HG03460 (cell line): ENCODE measurements around the gene TP53I13.

Source experiments
- ATAC-seq: cut with Tn5 transposase; IDR thresholded peaks from one replicate; pipeline ENCODE4 v1.9.1; 2021; ENCODE audit not compliant: unreplicated experiment

The TP53I13 gene

DNA sequence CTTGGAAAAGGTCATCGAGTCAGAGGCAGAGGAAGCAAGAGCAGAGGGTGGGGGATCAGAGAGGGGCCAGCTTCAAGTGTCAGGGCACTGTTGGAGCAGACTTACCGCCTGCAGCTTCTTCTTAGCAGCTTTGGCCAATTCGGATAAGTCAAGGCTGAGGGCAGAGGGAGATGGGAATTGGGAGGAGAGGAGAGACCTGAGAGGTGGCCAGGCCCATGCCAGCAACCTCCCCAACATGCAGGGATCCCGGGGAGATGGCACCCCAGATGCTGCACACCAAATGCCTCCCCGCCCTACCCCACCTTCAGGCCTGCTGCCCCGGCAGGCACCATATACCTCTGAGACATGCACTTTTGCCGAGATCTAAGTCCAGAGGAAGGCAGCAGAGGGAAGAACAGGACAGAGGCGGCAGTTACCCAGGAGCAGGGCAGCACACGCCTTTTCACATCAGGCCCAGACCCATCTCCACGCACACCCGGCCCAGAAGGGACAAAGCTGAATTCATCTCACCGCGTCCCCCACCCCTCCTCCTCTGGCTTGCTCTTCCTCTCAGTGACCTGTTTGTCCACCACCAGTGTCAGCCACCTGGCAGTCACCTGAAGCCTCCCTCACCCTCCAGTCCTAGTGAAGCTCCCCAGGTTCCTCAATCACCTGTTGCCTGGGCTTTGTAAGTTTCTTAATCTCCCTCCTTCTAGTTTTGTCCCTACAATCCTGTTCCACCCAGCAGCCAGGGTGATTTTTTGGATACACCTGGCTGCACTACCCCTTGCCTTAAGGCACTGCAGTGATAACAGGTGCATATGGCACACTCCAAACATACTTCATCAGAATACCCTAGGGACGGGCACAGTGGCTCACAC lies 10.4 kb downstream of the TP53I13 start:
- ATAC-seq, result no peak

DNA sequence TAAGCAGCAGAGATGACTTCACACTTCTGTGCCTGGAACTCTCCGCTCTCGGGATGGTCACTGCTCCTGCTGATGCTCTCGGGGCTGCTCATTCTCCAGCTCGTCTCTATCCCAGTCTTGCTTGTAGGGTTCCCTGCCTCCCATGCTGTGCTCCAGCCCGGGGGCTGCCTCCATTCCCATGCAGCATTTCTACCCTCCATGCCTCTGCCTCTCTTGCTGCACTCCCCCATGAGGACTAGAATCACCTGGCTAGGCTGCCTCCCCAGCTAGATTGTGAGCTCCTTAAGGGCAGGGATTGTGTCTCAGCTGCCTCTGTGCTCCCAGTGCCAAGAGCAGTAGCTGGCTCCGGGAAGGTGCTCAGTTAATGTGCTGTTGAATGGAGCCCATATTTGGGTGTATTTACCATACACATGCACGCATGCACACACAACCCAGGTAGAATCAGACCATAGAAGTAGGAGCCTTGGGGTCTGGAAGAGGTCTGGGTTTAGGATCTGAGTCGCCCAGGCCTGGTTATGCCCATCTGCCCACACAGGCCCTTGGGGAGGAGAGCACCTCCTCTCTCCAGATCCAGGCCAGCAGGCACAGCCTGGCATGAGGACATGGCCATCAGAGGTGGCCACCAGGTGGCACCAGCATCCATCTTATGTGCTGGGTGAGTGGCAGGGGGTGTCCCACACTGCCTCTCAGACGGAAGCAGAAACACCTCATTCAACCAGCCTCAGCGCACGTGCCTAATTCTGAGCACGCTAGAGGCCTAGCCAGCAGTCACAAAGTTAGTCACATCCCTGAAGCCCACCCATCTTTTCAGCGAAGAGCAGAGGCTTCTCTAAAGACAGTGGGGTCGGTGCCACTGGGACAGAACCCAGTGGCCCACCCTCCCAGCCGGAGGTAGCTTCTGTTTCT lies 11.6 kb downstream of the TP53I13 start:
- ATAC-seq, result peak; percentile 61

DNA sequence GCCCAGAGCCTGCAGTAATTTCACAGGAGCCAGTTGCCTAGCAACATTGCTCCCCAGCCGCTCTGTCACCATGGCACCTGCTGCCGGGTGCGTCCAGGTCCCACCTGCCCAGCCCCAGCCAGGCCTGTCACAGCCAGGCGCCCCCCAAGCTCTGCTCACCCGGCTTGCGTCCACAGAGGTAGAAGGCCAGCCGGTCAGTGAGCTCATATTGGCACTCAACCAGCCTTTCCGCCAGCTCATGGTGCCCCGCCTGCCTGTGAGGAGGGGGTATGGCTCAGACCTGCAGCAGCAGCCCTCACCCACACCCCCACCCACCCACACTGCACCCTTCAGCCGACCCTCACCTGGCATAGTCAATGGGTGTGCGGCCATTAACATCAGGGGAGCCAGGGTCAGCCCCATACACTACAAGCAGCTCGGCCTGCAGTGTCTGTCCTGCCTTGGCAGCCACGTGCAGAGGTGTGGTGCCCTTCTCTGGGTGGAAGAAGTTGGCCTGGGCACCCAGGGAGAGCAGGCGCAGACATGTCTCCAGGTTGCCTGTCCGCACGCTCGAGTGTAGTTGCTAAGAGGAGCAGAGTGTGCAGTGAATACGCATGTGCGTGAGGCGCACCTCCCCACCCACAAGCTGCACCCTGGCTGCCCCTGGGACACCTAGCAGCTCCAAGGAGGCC lies 13.2 kb downstream of the TP53I13 start:
- no peak for ATAC-seq

DNA sequence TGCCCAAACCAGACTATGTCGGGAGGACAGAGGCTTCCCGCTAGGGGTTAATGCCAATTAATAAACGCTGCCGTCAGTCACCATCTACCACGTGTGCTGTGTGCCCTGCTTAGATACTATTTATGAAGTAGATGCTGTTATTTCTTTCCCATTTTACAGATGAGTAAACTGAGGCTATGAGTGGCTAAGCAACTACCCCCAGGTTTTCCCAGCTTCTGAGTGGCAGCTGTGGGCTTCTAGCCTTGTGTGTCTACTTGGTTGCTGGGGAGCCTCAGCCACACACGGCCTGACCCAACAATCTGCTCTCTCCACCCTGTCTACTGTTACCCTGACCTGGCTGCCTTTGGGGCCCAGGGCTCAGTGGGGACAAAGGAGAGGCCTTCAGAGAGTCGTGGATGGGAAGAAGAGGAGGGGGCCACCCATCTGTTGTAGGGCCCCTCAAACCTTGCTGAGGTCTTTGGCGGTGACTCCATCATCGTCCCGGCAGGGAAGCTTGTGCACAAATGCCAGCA lies 13.8 kb downstream of the TP53I13 start:
- ATAC-seq, result no peak

DNA sequence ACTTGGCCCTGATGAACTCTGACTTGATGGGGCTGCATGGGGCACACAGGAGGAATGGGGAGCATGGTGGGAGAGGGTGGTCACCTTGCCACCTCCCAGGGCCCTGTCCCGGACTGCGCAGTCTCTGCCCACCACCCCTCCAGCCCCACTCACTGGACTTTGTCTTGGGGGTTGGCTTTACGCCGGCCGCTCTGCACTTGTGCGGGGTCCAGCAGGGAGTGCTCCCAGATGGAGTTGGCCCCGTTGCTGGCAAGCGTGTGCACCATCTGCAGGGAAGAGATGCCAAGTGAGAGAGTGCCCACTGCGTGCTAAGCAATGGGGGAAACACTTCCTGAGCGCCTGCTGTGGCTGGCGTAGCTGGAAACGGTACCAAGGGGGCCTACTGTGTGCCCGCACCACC lies 14.3 kb downstream of the TP53I13 start:
- no peak for ATAC-seq

DNA sequence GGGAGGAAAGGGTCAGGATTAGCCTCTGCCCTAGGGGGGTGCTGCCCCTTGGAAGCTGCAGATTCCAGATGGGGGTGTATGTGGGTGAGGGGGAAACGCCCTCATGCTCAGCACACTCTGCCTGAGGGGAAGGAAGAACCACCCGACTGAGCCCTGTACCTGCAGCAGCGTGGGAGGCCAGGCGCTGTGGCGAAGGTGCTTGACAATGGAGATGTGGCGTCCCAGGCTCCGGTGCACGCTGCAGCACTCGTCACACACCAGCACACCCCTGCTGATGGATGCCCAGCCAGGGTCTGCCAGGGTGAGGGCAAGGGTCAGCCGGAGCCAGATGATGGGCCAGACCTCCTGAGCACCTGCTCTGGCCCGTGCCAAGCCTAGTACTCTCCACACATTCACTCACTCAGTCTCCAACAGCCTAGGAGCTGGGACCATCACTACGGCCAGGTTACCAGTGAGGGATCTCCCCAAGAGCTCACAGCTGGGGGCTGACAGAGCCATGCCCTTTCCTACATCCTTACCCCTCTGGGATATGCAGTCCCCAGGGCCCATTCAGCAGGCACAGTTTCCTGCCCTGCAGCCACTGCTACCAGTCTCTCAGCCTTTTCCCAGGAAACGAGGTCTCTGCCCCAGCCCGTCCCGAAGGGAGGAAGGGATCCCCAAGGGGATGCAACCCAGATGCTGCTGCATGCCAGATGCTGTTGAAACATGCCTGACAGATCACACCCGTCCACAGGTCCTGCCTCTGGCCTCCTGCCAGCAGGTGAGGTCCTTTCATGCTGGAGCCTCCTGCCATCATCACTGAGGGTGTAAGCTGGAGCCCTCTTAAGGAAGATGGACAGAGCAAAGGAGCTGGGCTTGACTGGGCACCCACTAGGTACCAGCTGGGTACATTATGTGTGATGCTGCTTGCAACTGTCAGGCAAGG lies 15.1 kb downstream of the TP53I13 start:
- ATAC-seq, result no peak

DNA sequence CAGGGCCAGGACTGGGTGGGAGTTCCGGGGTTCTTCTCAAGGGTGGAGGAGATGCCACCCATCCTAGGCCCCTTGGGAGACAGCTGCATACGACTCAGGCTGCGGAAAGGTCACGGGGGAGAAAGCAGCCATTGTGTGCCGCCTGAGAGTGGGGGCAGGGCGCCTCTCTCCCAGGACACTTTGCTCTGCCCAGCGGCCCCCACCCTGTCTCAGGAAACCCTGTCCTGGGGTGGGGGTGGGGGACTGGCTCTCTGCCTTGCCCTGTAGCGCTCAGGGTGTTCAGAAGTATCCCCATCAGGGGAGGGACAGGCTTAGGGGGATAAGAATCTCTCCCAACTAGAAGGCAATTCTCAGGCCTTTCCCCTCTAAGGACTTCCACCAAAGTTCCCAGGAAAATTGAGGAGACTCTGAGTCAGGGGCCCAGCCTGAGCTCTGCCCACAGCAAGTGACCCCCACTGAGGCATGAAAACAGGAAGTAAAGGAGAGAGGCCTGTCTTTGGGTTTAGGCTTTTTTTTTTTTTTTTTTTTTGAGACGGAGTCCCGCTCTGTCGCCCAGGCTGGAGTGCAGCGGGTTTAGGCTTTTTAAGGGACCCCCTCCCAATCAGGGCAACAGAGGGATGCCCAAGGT lies 16.1 kb downstream of the TP53I13 start:
- no peak for ATAC-seq

DNA sequence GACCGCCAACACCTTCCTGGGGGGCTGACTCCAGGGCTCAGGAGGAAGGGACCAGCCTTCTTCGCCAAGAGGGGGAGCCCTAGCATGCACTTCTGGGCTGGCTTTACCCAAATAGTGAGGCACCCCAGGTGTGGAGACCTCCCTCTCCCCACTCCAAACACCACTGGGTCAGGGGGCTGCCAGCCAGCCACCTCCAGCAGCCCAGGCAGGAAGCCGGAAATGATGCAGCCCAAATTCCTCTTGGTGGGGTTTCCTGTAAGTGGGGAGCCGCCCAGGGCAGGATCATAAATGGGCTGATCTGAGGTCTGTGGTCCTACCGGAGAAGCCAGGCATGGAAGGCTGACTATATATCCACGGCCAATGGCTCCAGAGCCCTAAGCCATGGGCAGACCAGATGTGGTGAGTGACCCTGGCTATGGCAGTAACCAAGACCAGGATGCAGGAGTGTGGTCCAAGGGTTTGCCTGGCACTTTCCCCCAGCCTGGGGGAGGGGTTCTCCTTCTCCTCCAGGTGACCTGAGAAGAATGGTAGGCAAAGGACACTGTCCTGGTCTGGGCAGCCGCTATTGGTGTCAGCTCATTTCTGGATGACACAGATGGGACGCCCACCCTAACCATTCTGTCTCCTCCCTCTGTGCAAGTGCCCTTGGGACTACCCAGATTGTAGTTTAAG lies 16.7 kb downstream of the TP53I13 start:
- ATAC-seq, result no peak

DNA sequence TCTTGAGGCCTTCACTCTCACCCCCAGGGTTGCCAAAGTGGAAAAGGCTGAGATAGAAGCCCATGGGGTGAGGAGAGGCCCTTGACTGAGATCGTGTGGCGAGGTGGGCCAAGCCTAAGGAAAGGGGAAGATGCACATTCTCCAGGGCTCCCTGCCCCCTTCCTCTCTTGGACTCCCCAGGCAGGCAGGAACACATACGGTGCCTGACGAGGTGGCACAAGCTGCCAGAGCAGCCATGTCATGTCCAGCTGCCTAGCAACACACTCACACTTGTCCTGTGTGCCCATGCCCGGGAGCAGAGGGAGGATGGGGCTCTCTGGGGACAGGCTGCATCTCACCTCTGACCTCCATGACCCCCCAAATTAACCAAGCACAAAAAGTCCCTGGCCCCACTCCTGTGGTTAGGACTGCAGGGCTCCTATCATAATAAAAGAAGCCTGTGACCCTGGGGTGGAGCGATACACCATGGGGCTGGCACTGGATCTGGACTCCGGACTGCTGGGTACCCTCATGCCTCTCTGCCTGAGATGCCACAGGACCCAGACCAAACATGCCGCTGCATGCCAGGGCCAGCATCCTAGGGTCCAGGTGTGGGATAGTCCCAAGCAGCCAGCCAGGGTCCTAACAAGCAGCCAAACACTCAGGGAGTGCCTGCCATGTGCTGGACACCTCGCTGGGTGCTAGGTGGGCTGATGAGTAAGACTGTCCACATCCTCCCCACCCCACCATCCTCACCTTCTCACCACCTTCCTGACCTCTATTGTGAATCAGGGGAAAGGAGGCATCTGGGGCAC lies 18.4 kb downstream of the TP53I13 start:
- no peak for ATAC-seq

DNA sequence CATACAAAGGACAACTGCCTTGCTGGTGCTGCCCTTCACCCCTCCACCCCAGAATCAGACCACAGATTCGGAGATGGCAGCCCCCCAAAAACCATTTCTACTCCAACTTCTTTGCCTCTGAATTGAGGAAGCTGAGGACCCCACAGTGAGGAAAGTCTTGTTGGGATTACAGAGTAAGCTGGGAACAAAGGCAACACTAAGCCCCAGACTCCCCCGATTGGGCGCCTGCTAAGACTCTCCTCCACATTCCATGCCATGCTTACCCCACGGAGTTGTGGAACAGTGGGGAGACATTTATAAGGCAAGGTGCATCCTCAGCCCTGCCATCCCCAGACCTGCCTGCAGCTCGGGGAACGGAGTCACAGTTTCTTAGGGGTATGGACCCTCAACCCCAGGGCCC lies 19.1 kb downstream of the TP53I13 start:
- ATAC-seq, result no peak

DNA sequence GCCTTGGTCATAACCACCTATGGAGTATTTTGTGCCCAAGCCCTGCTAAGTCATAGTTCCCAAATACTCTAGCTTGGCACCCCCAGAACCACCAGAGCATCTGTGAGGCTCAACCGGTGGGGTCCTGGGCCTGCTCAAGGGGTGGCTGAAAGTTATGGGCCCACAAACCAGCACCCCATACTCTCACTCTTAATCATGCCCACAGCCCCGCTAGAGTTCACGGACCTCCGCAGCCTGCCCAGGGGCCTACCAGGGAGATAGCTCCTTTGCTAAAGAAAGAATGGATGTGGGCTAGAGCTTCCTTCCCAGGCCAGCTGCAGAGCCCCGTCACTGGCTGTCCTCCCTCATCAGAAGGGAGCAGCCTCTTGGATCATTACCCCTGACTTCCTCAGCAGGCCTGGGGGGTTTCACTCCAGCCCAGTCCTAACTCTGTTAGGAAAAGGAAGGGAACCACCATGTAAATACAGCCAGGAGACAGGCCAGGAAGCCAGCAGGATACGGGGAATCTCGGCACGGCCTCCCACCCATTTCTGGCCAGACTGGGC lies 19.6 kb downstream of the TP53I13 start:
- no peak for ATAC-seq

DNA sequence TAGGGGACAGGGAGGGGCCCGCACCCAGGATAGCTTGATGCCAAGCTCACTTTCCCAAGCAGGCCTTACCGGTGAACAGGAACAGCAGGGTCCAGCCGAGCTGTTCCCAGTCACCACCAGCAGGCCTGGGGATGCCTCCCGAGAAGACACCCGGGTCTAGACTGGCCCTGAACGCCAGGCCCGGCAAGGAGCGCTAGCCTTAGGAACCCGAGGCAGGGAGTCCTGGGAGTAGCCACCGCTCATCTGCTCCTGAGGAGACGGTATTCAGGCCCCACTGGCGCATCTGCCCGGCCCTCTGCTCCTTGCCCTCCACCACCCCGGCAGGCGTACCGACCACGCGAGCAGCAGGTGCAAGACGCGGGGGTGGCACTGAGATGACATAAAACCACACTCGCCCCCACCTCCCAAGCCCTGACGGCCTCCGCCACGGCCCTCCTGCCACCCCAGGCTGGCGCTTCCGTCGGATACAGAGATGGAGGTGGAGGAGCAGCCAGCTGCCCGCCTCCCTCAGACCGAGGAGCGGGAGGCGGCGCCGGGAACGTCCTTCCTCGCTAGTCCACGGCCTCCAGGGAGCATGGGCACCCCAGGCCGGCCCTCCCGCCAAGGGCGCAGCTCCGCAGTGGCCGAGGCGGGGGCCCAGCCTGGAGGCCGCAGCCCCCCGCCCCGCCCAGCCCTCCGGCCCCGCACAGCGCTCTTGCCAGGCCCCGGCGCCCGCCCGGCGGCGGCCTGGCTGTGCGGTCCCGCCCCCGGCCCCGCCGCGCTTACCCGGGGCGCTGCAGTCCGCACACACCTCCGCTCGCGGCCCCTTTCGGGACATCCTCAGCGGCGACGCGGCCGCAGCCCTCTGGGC lies 20.3 kb downstream of the TP53I13 start:
- peak; percentile 13 for ATAC-seq

DNA sequence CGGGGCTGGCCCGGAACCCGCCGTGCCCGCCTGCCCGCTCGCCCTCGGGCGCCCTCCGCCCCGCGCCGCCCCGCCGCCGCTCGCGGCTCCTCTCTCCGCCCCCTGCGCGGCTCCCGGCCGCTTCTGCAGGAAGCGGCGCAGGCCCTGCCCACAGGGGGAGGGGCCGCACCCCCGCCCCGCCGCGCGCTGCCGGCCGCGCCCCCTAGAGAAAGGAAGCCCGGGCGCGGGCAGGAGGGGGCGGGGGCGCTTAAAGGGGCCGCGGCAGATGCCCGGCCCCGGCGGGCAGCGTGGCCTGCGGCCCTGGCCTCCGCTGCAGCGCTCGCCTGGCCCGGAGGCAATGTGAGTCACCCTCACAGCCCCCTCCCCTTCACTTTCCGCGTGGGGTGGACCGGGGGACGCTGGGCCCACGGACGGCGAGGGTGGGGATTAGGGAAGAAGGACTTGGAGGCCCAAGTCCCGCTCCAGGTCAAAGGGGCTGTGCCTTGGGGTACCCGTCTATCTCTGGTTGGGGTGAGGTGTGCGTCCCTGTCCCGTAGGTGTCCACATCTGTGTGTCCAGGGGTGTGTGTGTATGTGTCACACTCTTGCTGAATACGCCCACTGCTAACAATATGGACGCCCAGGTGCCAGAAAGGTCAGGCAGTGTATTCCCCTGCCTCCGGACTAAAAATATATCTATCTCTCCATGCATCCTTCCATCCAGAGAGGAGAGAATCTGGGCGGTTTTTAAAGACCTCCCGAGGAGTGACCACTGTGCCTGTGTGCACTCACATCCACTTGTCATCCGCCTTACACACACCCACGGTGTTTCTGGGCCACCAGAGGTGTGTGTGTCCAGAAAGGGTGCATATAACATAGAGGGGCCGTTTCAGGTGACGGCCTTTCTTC lies 21.3 kb downstream of the TP53I13 start, which contains the start of gene GIT1:
TSS of gene GIT1 (minus strand) at position 125 of the 887 bp plus-strand sequence. CDS start 270 bp downstream, outside the sequence.
- peak; percentile 48 for ATAC-seq

DNA sequence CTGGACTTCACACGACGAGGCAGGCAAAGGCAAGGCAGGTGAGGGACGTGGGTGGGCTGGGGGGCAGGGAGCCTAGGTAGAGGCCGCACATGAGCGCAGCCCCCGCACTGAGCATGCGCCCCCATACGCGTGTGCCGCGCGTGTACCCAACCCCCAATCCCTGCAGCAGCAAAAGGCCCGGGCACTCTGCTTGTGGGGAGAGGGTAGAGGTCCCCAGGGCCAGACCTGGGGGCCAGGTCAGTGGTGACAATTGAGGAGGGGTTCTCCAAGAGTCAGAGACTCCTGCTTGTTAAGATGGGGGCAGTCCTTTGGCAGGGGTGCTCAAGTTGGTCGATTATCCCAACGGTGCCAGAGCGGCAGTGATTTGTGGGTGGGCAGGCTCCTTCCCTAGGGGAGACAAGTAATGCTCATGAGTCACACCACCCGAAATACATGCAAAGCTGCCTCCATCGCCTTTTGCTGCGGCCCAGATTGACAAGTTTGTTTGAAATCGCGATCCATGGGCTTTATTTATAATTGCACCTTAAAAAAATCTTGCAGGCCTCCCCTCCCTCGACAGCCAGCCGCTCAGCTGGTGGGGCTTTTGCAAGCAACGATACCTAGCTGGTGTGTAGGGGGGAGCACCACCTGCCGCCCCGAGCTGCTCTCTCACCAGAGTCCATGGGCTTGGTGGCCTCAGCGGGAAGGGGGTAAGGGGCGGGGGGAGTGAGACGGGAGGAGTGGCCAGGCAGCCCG lies 22.1 kb downstream of the TP53I13 start:
- ATAC-seq, result no peak

DNA sequence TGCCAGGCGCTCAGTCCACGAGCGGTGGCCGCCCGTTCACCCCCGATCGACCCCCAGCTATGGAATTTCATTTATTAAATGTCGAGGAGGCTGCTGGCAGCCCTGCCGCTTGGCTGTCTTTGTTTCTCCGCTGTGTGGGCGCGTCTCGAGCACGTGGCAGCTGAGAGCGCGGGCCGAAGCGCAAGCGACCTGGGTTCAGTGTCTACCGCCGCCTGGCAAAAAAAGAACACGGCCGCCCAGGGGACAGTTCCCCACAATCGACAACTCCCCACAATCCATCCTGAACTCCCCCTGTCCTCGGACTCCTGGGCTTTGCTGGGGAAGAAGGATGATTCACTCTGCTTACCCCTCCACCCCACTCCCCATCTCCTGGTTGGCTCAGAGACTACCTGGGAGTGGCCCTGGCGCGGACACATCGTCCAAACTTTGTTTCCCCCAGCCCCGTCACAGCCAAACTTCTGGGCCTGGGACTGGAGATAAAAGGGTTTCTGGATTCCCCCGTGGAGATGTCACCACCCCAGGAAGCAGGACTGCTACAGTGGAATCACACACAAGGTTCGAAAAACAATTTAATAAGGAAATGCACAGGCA lies 22.7 kb downstream of the TP53I13 start:
- ATAC-seq, result no peak
